ENCODE results near the gene ZNF552.

GRCh38 chr19:57773488-57773887, 41.2 kb downstream of the ZNF552 start:
- no peak for TF ChIP-seq CTCF (conservative IDR thresholded peaks at IDR 0.05; ENCODE audit: low read depth, low read length)
- no peak for TF ChIP-seq BHLHE40 (IDR thresholded peaks at IDR 0.05; ENCODE audit: low read depth, low read length)
- TF ChIP-seq POLR2A (IDR thresholded peaks at IDR 0.05; ENCODE audit: low read depth, low read length) = no peak
- no peak for TF ChIP-seq MAFK (IDR thresholded peaks at IDR 0.05; ENCODE audit: low read depth, low read length)
- TF ChIP-seq RAD21 (IDR thresholded peaks at IDR 0.05; ENCODE audit: low read length) = no peak

Measured in IMR-90 (cell line).